Epidermal melanocyte (primary cell): ENCODE measurements around the gene OR2C3.
"Not testable (repeated sequence)": the region's sequence is repeated elsewhere in the genome, so short reads cannot be mapped to it uniquely, and the experiment has no call there.

Experiments
- DNase-seq: peaks from one replicate; pipeline ENCODE4 v3.0.0; 2011; ENCODE audit warnings: low spot score; ENCODE audit not compliant: insufficient read length

OR2C3 gene

GRCh38 chr1:247536340-247536739 lies at the start of gene OR2C3:
OR2C3 (minus strand) TSS chr1:247536440; CDS start chr1:247532511, 3,929 bp downstream.
- no peak for DNase-seq

GRCh38 chr1:247578946-247579460 lies 42.8 kb upstream of the OR2C3 start:
- DNase-seq = no peak

- no peak for DNase-seq
These were observed 40.3 kb upstream of the OR2C3 start for GRCh38 chr1:247576514-247576913.

GRCh38 chr1:247574664-247575063 lies 38.4 kb upstream of the OR2C3 start:
- no peak for DNase-seq

GRCh38 chr1:247574236-247574635 lies 38.0 kb upstream of the OR2C3 start:
- no peak for DNase-seq

- no peak for DNase-seq
These were observed 26.0 kb upstream of the OR2C3 start for GRCh38 chr1:247562198-247562597.

- DNase-seq = no peak
These were observed 25.5 kb upstream of the OR2C3 start for GRCh38 chr1:247561711-247562110.

- no peak for DNase-seq
These were observed 21.9 kb upstream of the OR2C3 start for GRCh38 chr1:247557926-247558674.

GRCh38 chr1:247552231-247552630 lies 16.0 kb upstream of the OR2C3 start:
- DNase-seq = no peak

GRCh38 chr1:247551721-247552120 lies 15.5 kb upstream of the OR2C3 start:
- DNase-seq = no peak

- DNase-seq = no peak
These were observed 12.5 kb upstream of the OR2C3 start, which contains the start of gene GCSAML for GRCh38 chr1:247548769-247549182. GCSAML (plus strand) TSS chr1:247549134; CDS start chr1:247549192, 58 bp downstream.

- DNase-seq = no peak
These were observed 11.9 kb upstream of the OR2C3 start for GRCh38 chr1:247548092-247548491.

- no peak for DNase-seq
These were observed 6.6 kb upstream of the OR2C3 start for GRCh38 chr1:247542811-247543210.

GRCh38 chr1:247540581-247540980 lies 4.3 kb upstream of the OR2C3 start:
- DNase-seq = no peak

GRCh38 chr1:247539215-247539614 lies 3.0 kb upstream of the OR2C3 start:
- DNase-seq = no peak

GRCh38 chr1:247538561-247538960 lies 2.3 kb upstream of the OR2C3 start:
- no peak for DNase-seq

- DNase-seq = no peak
These were observed 838 bp downstream of the OR2C3 start for GRCh38 chr1:247535402-247535801.

GRCh38 chr1:247531937-247532336 lies 4.3 kb downstream of the OR2C3 start:
- no peak for DNase-seq

GRCh38 chr1:247530785-247531184 lies 5.5 kb downstream of the OR2C3 start:
- DNase-seq = no peak

- no peak for DNase-seq
These were observed 6.4 kb downstream of the OR2C3 start for GRCh38 chr1:247529771-247530355.

- DNase-seq = no peak
These were observed 7.3 kb downstream of the OR2C3 start for GRCh38 chr1:247528812-247529474.

- DNase-seq = not testable (repeated sequence)
These were observed 14.4 kb downstream of the OR2C3 start for GRCh38 chr1:247521886-247522285.
